NT2/D1 (cell line): Measurements from ENCODE around the gene HS3ST3B1.

ENCODE experiments used
- SUZ12 ChIP-seq: IDR thresholded peaks from 2 replicates; pipeline ENCODE4 v1.6.1; 2011; ENCODE audit not compliant: insufficient read length, insufficient read depth; ENCODE audit errors: extremely low read depth
- YY1 ChIP-seq: IDR thresholded peaks from 2 replicates; pipeline ENCODE4 v1.6.1; 2011; ENCODE audit not compliant: insufficient read length, insufficient read depth
- ZNF274 ChIP-seq: IDR thresholded peaks from 2 replicates; pipeline ENCODE4 v1.6.1; 2011; ENCODE audit warnings: mild to moderate bottlenecking, low read depth, low read length

- no peak for TF ChIP-seq YY1
- TF ChIP-seq SUZ12 = no peak
- no peak for TF ChIP-seq ZNF274
Measured at GRCh38 chr17:14333506-14333905, 32.6 kb downstream of the HS3ST3B1 start.
